ENCODE measurements around the gene HORMAD2. TPM values are rescaled to one million over a fixed set of nuclear protein-coding genes. Genes with fewer than 3 reads are reported as not detected.
A peak's percentile ranks its signal among the peaks of the same experiment; 100 is the strongest.

HORMAD2 gene
- total and polyA plus RNA-seq, 4 donors = 0.02 to 0.46 TPM; not detected in 2

DNA sequence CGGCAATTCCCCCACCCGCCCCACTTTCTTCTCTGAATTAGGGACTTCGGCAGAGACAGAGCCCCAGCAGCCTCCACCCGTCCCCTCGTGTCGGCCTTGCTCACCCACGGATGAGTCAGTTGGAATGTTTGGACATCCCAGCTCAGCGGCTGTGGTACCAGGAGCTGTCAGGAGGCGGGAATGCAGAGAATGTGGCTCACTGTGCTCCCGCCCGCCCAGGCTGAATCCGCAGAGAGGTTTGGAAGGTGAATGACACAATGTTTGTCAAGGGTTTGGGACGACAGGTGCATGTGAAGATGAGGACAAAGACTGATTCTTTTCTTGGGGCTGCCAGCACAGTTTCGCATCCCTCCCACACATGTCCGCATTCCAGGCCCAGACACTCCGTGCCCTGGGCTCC, 126.7 kb downstream of the HORMAD2 start:
- H3K4me3 ChIP-seq = no peak overlapping the region
- peaks cover 0 to 5% (median 0%) of the 10 kb centered on the region in 3 donors for H3K27me3 ChIP-seq (ENCODE audit: control insufficient read depth in 3 of 3, insufficient read depth in 3 of 3, low read length in 2 of 3)
- ATAC-seq (ENCODE audit: insufficient read depth, low FRiP score) = no peak
- no peaks in the 10 kb centered on the region for H3K36me3 ChIP-seq (ENCODE audit: control insufficient read depth in 4 of 4, insufficient read depth in 4 of 4, low read length in 4 of 4)
- TF ChIP-seq, protein P1, sequence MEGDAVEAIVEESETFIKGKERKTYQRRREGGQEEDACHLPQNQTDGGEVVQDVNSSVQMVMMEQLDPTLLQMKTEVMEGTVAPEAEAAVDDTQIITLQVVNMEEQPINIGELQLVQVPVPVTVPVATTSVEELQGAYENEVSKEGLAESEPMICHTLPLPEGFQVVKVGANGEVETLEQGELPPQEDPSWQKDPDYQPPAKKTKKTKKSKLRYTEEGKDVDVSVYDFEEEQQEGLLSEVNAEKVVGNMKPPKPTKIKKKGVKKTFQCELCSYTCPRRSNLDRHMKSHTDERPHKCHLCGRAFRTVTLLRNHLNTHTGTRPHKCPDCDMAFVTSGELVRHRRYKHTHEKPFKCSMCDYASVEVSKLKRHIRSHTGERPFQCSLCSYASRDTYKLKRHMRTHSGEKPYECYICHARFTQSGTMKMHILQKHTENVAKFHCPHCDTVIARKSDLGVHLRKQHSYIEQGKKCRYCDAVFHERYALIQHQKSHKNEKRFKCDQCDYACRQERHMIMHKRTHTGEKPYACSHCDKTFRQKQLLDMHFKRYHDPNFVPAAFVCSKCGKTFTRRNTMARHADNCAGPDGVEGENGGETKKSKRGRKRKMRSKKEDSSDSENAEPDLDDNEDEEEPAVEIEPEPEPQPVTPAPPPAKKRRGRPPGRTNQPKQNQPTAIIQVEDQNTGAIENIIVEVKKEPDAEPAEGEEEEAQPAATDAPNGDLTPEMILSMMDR (IDR thresholded peaks at IDR 0.05; ENCODE audit: control extremely low read depth, extremely low read depth) = no peak
- peaks cover 0 to 2% (median 0%) of the 10 kb centered on the region in 4 donors for H3K9me3 ChIP-seq (ENCODE audit: control insufficient read depth in 4 of 4, insufficient read depth in 3 of 4, low read length in 3 of 4)
- whole genome bisulfite sequencing, 2 donors = 65 to 81% methylated on average over 16 of the region's 16 CpGs
- H3K4me1 ChIP-seq (ENCODE audit: control insufficient read depth in 5 of 5, insufficient read depth in 5 of 5, low read length in 5 of 5) = peaks cover 0 to 44% (median 16%) of the 10 kb centered on the region in 5 donors
- DNase-seq = peak in 1 of 3 donors; percentile 48
- H3K9ac ChIP-seq (ENCODE audit: insufficient read depth in 1 of 2, low read length in 2 of 2) = no peak overlapping the region
- H3K27ac ChIP-seq (ENCODE audit: low read depth in 1 of 2, low read length in 1 of 2) = peak overlapping the region in 1 of 2 donors; percentile 2

DNA sequence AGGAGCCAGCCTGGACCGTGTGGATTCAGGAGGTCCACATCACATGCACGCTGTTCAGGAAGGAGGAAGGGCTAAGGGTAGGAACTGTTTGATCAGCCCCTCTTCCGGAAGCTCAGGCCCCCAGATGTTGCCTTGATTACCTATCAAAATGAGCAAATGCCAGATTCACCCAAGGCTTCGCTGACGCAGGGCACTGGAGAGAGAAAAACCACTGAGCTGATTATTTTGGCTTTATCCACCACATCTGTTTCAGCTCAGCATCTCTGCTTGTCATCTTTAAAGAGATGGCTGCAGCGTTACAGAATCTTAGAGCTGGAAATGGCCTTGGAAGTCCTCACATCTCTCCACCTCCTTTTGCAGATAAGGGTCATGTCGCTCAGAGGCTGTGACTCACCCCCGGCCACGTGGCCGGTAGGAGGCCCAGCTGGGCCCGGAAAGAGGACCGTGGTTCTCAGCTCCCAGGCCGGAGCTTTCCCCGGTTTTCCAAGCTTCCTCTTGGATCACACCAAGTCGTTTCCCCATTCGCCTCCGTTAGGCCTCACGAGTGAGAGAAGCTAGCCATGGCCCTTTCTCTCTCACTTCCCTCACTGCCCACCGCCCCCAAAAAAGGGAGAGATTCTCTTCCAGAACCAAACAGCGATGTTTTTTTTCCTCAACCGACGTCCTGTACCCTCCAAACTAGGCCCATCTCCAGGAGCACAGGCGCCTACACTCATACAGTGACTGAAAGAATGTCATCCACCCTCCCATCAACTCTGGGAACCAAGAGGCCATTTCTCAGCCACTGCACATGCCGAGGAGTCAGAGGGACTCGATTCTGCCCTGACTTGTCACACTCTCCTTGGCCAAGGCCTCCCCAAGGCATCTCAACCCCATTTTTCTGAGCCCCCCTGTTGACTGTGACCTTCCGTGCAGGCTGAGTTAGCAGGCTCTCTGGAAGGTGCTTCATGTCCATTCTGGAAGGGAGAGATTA, 128.7 kb downstream of the HORMAD2 start:
- peak overlapping the region; percentile 36 to 88 for H3K27ac ChIP-seq (ENCODE audit: low read depth in 1 of 2, low read length in 1 of 2)
- H3K27me3 ChIP-seq (ENCODE audit: control insufficient read depth in 3 of 3, insufficient read depth in 3 of 3, low read length in 2 of 3) = no peaks in the 10 kb centered on the region
- H3K36me3 ChIP-seq (ENCODE audit: control insufficient read depth in 4 of 4, insufficient read depth in 4 of 4, low read length in 4 of 4) = no peaks in the 10 kb centered on the region
- ATAC-seq (ENCODE audit: insufficient read depth, low FRiP score) (peak; percentile 17), DNase-seq (peak; percentile 81 to 94 (median 91))
- H3K9ac ChIP-seq (ENCODE audit: insufficient read depth in 1 of 2, low read length in 2 of 2) = peak overlapping the region in 1 of 2 donors; percentile 82
- 58% methylated on average over 26 of the region's 26 CpGs for WGBS, 2 donors
- no peaks in the 10 kb centered on the region for H3K9me3 ChIP-seq (ENCODE audit: control insufficient read depth in 4 of 4, insufficient read depth in 3 of 4, low read length in 3 of 4)
- TF ChIP-seq, protein P1 (IDR thresholded peaks at IDR 0.05; ENCODE audit: control extremely low read depth, extremely low read depth) = no peak
- no peak overlapping the region for H3K4me3 ChIP-seq
- peaks cover 0 to 38% (median 16%) of the 10 kb centered on the region in 5 donors for H3K4me1 ChIP-seq (ENCODE audit: control insufficient read depth in 5 of 5, insufficient read depth in 5 of 5, low read length in 5 of 5)

- 95 to 97% methylated on average over 6 of the region's 6 CpGs for WGBS, 2 donors
- no peaks in the 10 kb centered on the region for H3K36me3 ChIP-seq (ENCODE audit: control insufficient read depth in 4 of 4, insufficient read depth in 4 of 4, low read length in 4 of 4)
- peaks cover 0 to 35% (median 16%) of the 10 kb centered on the region in 5 donors for H3K4me1 ChIP-seq (ENCODE audit: control insufficient read depth in 5 of 5, insufficient read depth in 5 of 5, low read length in 5 of 5)
- H3K9ac ChIP-seq (ENCODE audit: insufficient read depth in 1 of 2, low read length in 2 of 2) = peak overlapping the region in 1 of 2 donors; percentile 82
- no peaks in the 10 kb centered on the region for H3K9me3 ChIP-seq (ENCODE audit: control insufficient read depth in 4 of 4, insufficient read depth in 3 of 4, low read length in 3 of 4)
- TF ChIP-seq, protein P1 (IDR thresholded peaks at IDR 0.05; ENCODE audit: control extremely low read depth, extremely low read depth) = no peak
- DNase-seq = no peak
- ATAC-seq (ENCODE audit: insufficient read depth, low FRiP score) = no peak
- H3K4me3 ChIP-seq = no peak overlapping the region
- peak overlapping the region; percentile 36 to 88 for H3K27ac ChIP-seq (ENCODE audit: low read depth in 1 of 2, low read length in 1 of 2)
- no peaks in the 10 kb centered on the region for H3K27me3 ChIP-seq (ENCODE audit: control insufficient read depth in 3 of 3, insufficient read depth in 3 of 3, low read length in 2 of 3)
Observed at GRCh38 chr22:30209642-30210041, 129.4 kb downstream of the HORMAD2 start.
